Ammon's horn (tissue), 1 donor: ENCODE data around the gene CDK8.

Experiments used
- DNase-seq: peaks from one replicate; pipeline ENCODE4 v3.0.0-alpha.2; 2016; ENCODE audit warnings: low spot score

Gene CDK8

DNA sequence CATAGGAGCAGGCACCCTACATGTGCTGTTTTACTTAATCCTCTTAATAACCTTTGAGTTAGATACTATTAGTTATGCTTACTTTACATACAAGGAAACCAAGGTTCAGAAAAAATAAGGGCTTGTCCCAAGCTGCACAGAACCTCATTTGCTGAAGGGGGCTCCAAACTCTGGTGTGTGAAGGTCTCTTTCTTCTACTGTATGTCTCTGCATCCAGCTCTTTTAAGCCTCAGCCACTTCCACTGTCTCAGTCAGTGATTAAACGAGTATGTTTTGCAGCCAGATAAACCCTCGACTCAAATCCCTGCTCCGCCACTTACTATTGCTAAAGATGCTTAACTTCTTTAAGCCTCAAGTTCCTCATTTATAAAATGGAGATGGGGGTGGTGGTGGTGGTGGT lies 191.2 kb downstream of the CDK8 start:
- no peak for DNase-seq

DNA sequence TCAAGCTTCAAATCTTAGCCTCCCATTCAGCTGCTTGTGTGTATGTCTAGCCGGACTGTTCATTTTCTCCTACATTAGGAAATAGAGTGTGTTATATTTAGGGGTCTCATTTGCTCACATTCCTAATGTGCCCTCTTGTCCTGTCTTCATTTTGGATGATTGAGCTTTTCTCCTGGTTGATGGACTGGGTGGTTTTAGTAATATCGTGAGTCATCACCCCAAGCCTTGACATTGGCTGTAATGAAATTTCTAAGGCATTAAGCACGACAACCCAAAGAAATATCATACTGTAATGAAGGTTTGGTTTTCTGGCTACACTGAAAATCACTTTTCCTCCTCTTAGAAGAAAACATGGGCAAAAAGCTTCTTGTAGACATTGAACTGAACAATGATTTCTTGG lies 192.8 kb downstream of the CDK8 start:
- no peak for DNase-seq

DNA sequence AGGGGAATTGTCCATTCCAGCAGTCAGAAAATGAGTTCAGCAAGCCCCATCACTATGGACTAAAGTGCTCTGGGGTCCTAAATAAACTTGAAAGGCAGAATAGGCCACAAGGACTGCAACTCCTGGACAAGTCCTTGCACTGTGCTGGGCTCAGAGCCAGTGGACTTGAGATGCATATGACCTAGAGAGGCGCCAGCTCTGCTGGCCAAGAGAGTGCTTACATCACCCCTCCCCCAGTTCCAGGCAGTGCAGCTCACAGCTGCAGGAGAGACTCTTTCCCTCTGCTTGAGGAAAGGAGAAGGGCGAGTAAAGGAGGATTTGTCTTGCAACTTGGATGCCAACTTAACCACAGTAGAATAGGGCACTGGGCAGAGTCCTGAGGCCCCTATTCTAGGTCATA lies 194.1 kb downstream of the CDK8 start:
- no peak for DNase-seq

DNA sequence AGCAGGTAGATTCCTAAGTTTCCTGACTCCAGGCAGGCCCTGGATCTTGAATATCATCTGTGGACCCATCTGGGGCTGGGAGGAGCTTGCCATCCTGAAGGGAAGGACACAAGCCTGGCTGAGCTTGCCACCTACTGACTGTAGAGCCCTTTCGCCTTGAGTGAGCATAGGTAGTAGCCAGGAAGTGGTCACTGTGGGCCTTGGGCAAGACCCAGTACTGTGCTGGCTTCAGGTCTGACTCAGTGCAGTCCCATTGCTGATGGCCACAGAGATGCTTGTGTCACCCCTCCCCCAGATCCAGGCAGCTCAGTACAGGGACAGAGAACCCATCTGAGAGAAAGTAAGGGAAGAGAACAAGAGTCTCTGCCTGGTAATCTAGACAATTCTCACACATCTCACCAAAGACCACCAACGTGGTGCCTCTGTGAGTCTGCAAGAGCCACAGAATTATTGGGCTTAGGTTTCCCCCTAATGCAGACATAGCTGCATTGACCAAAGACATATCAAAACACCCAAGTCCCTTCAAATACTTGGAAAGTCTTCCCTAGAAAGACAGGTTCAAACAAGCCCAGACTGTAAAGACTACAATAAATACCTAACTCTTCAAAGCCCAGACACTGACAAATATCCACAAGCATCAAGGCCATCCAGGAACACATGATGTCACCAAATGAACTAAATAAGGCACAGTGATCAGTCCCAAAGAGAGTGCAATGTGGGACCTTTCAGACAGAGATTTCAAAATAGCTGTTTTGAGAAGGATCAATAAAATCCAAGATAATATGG lies 195.3 kb downstream of the CDK8 start:
- no peak for DNase-seq
